Motor neuron (in vitro differentiated cells): ENCODE data around the gene SBSN. TPM values are rescaled to one million over a fixed set of nuclear protein-coding genes. Genes with fewer than 3 reads are reported as not detected.

ENCODE experiments used
- ATAC-seq, 8 experiments: fragments of 200-7000 bp; cut with Tn5 transposase; replicated peaks in 6 of 8; 2 replicates each; pipeline ENCODE4 v1.8.0; 2021; ENCODE audit warnings: mild to moderate bottlenecking in 8 of 8, moderate library complexity in 8 of 8
- H3K27ac ChIP-seq, 2 donors: fragments of 250-450 bp; sonication (Bioruptor Pico); 2 replicates each; pipeline ENCODE4 v1.9.0; 2021; ENCODE audit warnings: antibody characterized with exemption in 2 of 2, mild to moderate bottlenecking in 2 of 2, moderate library complexity in 1 of 2
- H3K4me1 ChIP-seq, 2 donors: fragments of 250-450 bp; sonication (Bioruptor Pico); replicated peaks in 1 of 2; 2 replicates each; pipeline ENCODE4 v1.6.1; 2021; ENCODE audit warnings: antibody characterized with exemption in 2 of 2, mild to moderate bottlenecking in 2 of 2, moderate library complexity in 1 of 2
- H3K4me3 ChIP-seq, 5 donors: fragments of 250-450 bp; sonication (Bioruptor Pico); 2 replicates each; pipeline ENCODE4 v1.9.0; 2021; ENCODE audit warnings: antibody characterized with exemption in 5 of 5, mild to moderate bottlenecking in 5 of 5, moderate library complexity in 4 of 5
- WGBS, 10 experiments: fragments of 450-650 bp; shearing (Covaris generic); methylation state at CpG; one replicate each; pipeline ENCODE4 v1.0.0; 2022; 5-methylcytosine and 5-hydroxymethylcytosine counted together
- in situ Hi-C, 9 experiments: fragments of 400-800 bp; cut with MboI; loops; one replicate each; pipeline ENCODE4 v1.15.0; 2021; ENCODE audit warnings: low sequenced_read_pairs in 9 of 9, low pct_unique_long_range_greater_than_20kb in 2 of 9; ENCODE audit not compliant: unreplicated experiment in 9 of 9
- total RNA-seq, 8 experiments: library from RNA; unstranded; fragments of 300-600 nt; gene quantifications; 2 replicates each; pipeline versions ENCODE4 v1.2.3 to v1.2.4, GENCODE V29; 2022

Gene SBSN
- total RNA-seq, 8 experiments from 2014 or later: 0.11 to 3.5 (median 0.41) TPM

DNA sequence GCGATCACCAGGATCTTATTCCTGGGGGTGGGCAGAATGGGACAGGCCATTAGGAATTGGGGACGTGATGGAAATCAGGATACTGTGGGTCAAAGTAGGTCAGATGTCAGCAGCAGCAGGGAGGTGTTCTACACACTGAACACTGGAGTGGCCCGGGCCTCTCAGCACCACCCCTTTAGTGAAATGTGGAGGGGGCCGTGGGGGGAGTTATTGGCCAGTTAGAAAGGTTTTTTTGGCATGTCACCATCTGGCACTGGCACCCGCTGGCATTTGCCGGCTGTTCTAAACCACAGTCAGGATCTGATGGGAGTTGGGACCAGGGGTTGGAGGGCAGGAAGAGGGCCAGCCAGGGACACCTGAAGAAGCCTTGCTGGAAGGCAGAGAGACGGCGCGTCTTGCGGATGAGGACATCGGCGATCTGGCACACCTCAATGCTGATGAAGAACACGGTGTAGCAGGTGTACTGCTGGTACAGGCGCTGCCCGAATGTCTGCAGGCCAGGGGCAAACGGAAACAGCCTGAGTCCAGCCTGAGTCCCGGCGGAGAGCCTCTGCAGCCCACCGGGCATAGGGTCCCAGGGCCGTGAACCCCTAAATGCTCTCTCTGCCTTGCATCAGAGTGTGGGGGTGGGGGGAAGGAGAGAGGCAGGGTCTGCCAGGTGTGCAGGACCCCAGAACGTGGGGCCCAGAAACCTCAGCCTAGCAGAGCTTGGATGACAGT is 23.1 kb upstream of the SBSN start:
- in situ Hi-C loops: no loop called here
- WGBS, 10 experiments: 69 to 100% (median 90%) methylated on average over 1 to 16 of the region's 21 CpGs; no CpG with 5 or more reads in 4 of the 10 experiments

DNA sequence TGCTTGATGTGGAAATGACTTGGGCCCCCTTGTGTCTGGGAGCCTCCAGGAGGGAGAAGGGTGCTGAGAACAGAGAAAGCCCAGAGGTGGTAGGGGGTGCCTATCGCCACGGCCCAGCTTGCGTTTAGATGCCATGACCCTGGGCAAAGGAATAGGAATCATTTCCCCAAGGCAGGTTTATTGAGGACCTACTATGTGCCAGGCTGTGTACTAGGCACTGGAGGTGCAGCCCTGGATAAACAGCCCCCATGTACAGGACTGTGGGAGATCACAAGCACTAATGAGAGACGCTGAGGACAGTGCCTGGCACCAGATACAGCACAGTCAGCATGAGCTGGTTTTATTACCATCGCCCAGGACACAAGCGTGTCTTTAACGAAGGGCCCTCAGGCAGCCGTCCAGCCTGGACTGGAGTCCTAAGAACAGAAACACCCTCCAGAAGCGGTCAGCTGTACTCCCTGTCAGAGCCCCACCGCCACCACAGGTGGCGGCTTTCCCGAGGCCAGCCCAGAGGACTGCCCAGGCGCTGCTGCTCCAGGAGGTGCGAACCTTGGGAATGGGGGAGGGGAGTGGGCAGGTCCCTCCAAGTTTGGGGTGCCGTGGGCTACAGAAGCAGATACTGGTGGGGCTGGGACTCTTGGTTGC is 21.9 kb upstream of the SBSN start:
- H3K27ac ChIP-seq: no peak overlapping the region
- ATAC-seq: no peak
- no peak overlapping the region for H3K4me3 ChIP-seq
- peaks cover 6 to 7% of the 10 kb centered on the region in 2 donors for H3K4me1 ChIP-seq
- in situ Hi-C loops: no loop called here
- WGBS, 10 experiments: 92 to 93% (median 92%) methylated on average over 4 to 7 of the region's 15 CpGs; no CpG with 5 or more reads in 6 of the 10 experiments

More for the DNA sequence above, 23.1 kb upstream of the SBSN start:
- ATAC-seq: no peak
- H3K27ac ChIP-seq: no peak overlapping the region
- peaks cover 4 to 5% of the 10 kb centered on the region in 2 donors for H3K4me1 ChIP-seq
- H3K4me3 ChIP-seq: no peak overlapping the region

DNA sequence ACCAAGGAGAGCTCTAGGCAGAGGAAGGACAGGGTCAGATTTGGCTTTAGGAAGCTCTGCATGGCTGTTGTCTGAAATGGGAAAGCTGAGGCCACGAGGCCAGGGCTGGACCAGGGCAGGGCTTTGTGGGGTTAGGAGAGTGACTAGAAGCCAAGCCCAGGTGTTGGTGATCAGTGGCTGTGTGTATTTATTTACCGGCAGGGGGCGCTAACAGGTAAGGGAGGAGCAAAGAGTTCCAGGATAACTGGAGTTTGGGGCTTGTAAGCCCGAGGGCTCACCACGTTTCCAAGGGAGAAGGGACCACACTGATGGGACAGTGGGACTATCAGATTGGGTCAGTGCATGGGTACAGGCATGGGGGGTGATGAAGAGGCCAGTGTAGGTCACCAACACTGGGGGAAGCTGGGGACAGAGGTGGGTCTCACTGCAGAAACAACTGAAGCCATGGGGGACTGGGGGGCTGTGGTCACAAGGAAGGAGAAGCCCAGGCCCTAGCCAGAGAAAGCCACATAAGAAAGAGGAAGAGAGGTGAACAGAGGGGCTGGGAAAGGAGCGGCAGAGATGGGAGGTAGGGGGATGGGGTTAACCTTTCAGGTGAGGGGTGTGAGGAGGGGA is 21.2 kb upstream of the SBSN start:
- peak in 2 of 8 experiments; percentile 1 to 2 for ATAC-seq
- no peak overlapping the region for H3K4me3 ChIP-seq
- WGBS, 10 experiments: 0 to 20% (median 7%) methylated on average over 1 to 4 of the region's 6 CpGs; no CpG with 5 or more reads in 3 of the 10 experiments
- in situ Hi-C loops: no loop called here
- H3K4me1 ChIP-seq: peaks cover 6 to 9% of the 10 kb centered on the region in 2 donors
- H3K27ac ChIP-seq: no peak overlapping the region

DNA sequence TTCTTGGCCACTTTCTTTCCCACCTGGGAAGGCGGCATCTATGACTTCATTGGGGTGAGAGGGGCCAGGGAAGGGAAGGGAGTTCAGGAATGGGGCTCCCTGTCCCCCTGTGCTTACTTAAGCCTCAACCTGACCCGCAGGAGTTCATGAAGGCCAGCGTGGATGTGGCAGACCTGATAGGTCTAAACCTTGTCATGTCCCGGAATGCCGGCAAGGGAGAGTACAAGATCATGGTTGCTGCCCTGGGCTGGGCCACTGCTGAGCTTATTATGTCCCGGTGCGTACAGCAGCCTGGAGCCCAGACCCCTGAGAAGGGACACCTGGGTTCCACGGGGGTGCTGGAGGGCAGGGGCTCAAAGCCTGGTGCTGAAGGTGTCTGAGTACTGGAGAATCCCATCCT is 18.4 kb upstream of the SBSN start:
- Histone ChIP-seq H3K4me1 (peaks cover 6 to 12% of the 10 kb centered on the region in 2 donors), H3K4me3 (peak overlapping the region in 3 of 5 donors; percentile 91 to 98 (median 97)), H3K27ac (no peak overlapping the region)
- in situ Hi-C loops: no loop called here
- 63 to 85% (median 80%) methylated on average over 1 to 5 of the region's 8 CpGs; no CpG with 5 or more reads in 3 of the 10 experiments for WGBS, 10 experiments
- no peak for ATAC-seq

DNA sequence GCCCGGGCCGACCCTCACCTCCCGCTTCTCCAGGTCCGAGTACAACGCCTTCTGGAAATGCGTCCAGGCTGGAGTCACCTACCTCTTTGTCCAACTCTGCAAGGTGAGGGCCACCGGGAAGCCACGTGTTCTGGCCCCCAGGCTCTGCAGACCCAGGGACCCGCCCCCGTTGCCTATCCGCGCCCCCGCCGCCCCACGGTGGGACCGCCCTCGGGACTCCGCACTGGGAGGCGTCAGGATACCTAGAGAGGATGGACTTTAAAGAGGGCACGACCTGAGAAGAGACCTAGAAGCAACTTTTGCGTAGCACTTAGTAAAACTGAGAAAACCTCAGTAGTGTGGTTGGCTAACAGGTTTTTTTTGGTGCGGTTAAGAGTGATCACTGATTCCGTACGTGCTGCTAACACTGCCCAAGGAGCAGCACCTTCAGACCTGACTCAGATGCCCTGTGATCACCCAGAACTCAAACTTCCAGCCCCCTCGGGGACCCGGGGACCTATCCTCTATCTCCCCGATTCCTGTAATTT is 17.8 kb upstream of the SBSN start:
- H3K4me1 ChIP-seq: peaks cover 6 to 12% of the 10 kb centered on the region in 2 donors
- H3K4me3 ChIP-seq: peak overlapping the region; percentile 85 to 98 (median 91)
- in situ Hi-C loops: no loop called here
- H3K27ac ChIP-seq: peak overlapping the region; percentile 15 to 22
- WGBS, 10 experiments: 0 to 24% (median 5%) methylated on average over 1 to 3 of the region's 27 CpGs; no CpG with 5 or more reads in 5 of the 10 experiments
- peak in 3 of 8 experiments; percentile 54 to 63 (median 57) for ATAC-seq

DNA sequence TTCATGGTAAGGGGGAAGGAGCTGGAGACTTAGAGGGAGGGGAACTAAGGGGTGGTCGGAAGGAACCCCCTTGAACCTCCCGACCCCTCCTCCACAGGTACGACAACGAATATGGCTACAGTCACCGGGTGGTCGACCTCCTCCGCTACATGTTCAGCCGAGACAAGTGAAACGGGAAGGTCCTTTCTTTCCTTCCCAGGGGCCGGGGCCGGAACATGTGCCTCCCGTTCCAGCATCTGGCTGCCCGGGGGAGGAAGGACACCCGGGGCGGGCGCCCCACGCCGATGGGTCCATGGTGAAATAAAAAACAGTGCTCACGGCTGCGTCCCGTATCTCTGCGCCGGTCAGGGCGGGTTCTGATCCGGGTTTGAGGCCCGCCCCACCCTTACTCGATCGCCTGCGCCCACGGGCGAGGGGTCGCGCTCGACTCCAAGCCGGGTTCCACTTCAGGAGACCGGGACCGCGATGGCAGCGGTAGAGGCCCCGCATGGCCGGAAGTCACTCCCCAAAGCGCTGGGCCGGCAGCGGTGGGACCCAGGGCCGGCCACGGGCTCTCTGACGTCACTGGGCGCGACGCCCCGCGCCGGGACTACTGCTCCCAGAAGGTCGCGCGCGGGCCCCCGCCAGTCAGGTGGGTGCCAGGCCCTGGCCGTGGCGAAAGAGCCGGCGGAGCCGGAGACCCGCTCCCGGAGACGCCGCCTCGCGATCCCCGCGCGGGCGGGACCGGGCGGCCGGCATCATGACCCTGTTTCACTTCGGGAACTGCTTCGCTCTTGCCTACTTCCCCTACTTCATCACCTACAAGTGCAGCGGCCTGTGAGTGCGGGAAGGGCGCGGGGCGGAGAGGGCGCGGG is 17.1 kb upstream of the SBSN start, which contains the start of gene TMEM147:
TMEM147 (plus strand) TSS at position 626 of the 854 bp plus-strand sequence; CDS start at position 740, 114 bp downstream.
- in situ Hi-C loops: no loop called here
- 0 to 10% (median 0%) methylated on average over 2 to 23 of the region's 85 CpGs; no CpG with 5 or more reads in 4 of the 10 experiments for WGBS, 10 experiments
- peak; percentile 94 to 99 (median 98) for ATAC-seq
- H3K27ac ChIP-seq: peak within 1 kb of the TSS; percentile 68 to 76
- peak within 1 kb of the TSS; percentile 85 to 98 (median 91) for H3K4me3 ChIP-seq
- peaks cover 6 to 12% of the 10 kb centered on the region in 2 donors for H3K4me1 ChIP-seq

DNA sequence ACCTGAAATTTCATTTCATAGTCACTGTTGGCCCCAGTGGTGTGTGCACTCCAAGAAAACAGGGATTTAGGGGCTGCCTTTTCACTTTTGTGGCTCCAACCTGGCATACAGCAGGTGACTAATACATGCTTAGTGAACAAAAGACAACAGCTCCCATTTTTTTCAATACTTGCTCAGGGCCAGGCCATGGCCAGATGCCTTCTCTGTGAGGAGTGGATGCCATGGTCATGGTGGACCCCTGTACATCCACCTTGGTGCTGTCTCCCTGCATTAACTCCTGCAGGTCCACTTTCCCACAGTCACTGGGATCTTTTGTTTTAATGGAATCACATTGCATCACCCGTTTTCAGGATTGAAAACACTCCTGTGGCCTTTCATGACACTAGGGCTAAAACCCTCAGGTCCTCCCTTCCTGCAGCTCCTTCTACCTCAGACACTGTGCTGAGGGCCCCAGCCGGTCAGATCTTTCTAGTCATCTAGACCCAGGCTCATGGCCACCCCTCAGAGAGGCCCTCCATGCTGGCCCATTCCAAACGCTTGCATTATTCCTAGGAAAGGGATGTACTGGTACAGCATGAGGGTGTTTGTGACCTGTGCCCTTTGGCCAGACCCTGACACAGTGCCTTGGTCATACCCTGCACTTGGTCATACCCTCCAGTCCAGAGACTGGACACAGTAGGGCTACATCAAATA is 16.1 kb upstream of the SBSN start:
- no peak for ATAC-seq
- no peak overlapping the region for H3K27ac ChIP-seq
- peak overlapping the region; percentile 85 to 98 (median 91) for H3K4me3 ChIP-seq
- peaks cover 6 to 12% of the 10 kb centered on the region in 2 donors for H3K4me1 ChIP-seq
- in situ Hi-C loops: no loop called here
- 20 to 58% (median 36%) methylated on average over 1 to 3 of the region's 3 CpGs; no CpG with 5 or more reads in 3 of the 10 experiments for WGBS, 10 experiments

DNA sequence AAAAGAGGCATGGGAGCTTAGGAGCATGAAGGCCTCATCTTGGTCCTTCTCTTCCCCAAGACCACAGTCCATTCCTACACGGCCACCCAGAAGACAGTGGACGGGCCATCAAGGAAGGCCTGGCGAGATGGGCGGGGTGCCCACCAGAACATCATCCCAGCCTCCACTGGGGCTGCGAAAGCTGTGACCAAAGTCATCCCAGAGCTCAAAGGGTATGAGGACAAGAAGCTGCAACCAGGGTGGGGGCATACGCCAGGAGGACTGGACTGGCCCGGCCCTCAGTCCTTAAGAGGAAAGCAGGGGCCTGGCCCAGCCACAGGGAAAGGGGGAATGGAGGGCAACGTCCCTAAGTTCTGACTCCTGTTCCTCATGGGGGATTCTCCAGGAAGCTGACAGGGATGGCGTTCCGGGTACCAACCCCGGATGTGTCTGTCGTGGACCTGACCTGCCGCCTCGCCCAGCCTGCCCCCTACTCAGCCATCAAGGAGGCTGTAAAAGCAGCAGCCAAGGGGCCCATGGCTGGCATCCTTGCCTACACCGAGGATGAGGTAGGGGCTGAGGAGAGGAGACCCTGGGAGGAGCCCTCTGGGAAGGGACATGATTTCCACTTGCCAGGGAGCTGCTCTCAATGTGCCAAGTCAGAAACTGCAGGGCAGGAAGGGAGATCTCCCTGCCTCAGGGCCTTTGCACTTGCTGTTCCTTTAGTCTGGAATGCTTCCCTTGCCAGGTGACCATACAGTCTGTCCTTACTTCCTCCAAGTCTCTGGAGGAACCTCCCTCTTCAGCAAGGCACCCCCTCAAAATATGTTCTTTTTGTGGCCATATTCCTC is 15.4 kb upstream of the SBSN start:
- 93 to 100% (median 100%) methylated on average over 1 to 3 of the region's 15 CpGs; no CpG with 5 or more reads in 6 of the 10 experiments for WGBS, 10 experiments
- Histone ChIP-seq H3K4me3 (no peak overlapping the region), H3K4me1 (peaks cover 6 to 12% of the 10 kb centered on the region in 2 donors)

DNA sequence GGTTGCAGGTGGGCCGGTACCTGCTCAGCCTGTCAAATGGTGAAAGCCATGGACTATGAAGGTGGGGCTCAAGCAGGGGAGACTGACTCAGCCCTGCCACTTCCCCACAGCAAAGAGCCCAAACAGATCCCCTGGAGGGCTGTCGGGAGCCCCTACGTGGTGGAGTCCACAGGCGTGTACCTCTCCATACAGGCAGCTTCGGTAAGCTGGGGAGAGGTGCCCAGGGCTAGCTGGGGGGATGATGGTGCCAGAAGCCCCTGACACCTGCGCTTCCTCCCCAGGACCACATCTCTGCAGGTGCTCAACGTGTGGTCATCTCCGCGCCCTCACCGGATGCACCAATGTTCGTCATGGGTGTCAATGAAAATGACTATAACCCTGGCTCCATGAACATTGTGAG is 14.1 kb upstream of the SBSN start:
- 84 to 100% (median 100%) methylated on average over 1 to 5 of the region's 11 CpGs; no CpG with 5 or more reads in 7 of the 10 experiments for WGBS, 10 experiments
- in situ Hi-C loops: no loop called here
- ATAC-seq: no peak

More for the DNA sequence above, 15.4 kb upstream of the SBSN start:
- H3K27ac ChIP-seq: no peak overlapping the region
- in situ Hi-C loops: no loop called here
- no peak for ATAC-seq

DNA sequence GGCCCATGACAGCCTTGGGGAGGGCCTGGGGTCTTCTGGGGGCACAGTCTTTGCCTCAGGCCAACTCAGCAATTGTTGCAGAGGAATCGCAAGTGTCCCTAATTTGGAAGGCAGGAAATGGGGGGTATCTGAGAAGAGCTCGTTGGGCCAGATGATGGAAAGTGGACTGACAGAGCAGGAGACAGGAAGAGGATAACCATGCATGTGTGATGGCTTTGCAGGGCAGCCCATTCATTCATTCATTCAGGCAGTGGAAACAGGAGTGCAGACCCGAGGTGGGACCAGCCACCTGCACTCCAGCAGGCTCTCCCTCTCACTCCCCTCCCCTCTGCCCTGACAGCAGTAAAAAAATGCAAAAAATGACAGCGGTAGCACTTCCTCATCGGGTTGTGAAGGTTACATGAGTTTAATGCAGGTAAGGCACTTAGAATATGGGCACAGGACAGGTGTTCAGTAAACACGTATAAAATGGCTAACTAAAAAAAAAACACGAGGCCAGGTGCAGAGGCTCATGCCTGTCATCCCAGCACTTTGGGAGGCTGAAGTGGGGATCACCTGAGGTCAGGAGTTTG is 12.3 kb upstream of the SBSN start:
- no peak for ATAC-seq
- in situ Hi-C loops: no loop called here
- 73 to 100% (median 88%) methylated on average over 1 to 5 of the region's 7 CpGs; no CpG with 5 or more reads in 4 of the 10 experiments for WGBS, 10 experiments
- H3K4me1 ChIP-seq: peaks cover 0 to 5% of the 10 kb centered on the region in 2 donors
- no peak overlapping the region for H3K27ac ChIP-seq
- no peak overlapping the region for H3K4me3 ChIP-seq

More for the DNA sequence above, 14.1 kb upstream of the SBSN start:
- Histone ChIP-seq H3K27ac (no peak overlapping the region), H3K4me3 (no peak overlapping the region), H3K4me1 (peaks cover 6 to 12% of the 10 kb centered on the region in 2 donors)

DNA sequence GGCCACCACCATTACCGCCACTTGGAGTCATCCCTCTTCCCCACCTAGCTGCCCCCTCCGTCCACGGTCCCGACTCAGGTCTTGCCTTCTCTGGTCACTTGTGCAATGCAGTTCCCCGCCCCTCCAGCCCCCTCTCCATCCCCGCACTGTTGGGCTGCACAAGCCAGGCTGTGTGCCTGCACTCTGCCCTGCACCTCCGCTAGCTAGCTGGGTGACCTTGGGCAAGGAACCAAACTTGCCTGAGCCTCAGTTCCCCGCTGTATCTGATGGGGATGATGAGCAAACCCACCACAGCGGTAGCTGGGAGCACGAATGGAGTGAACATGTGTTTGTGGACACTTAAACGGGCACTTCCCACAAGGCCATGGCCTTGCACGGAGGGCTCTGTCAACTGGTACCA is 11.7 kb upstream of the SBSN start:
- peaks cover 0 to 5% of the 10 kb centered on the region in 2 donors for H3K4me1 ChIP-seq
- 70 to 100% (median 80%) methylated on average over 1 to 2 of the region's 12 CpGs; no CpG with 5 or more reads in 6 of the 10 experiments for WGBS, 10 experiments
- ATAC-seq: no peak
- no peak overlapping the region for H3K27ac ChIP-seq
- in situ Hi-C loops: no loop called here
- H3K4me3 ChIP-seq: no peak overlapping the region
